T-helper 22 cell (primary cell): ENCODE results near the gene MRPL21.
A peak's percentile ranks its signal among the peaks of the same experiment; 100 is the strongest.
"Not testable (repeated sequence)": the region's sequence is repeated elsewhere in the genome, so short reads cannot be mapped to it uniquely, and the experiment has no call there.

Source experiments
- DNase-seq: peaks from one replicate; pipeline ENCODE4 v3.0.0-alpha.2; 2020; ENCODE audit warnings: low read depth

MRPL21 gene

GRCh38 chr11:68867066-68867465 is 36.6 kb downstream of the MRPL21 start:
- no peak for DNase-seq

- DNase-seq, result no peak
Observed at GRCh38 chr11:68865241-68865640, 38.4 kb downstream of the MRPL21 start.

- no peak for DNase-seq
Observed at GRCh38 chr11:68863553-68864265, 39.9 kb downstream of the MRPL21 start.

- no peak for DNase-seq
Observed at GRCh38 chr11:68862421-68862820, 41.2 kb downstream of the MRPL21 start.

- no peak for DNase-seq
Observed at GRCh38 chr11:68859123-68859522, 44.5 kb downstream of the MRPL21 start.

GRCh38 chr11:68857037-68857586 is 46.5 kb downstream of the MRPL21 start:
- no peak for DNase-seq

- DNase-seq, result not testable (repeated sequence)
Observed at GRCh38 chr11:68856425-68857030, 47.1 kb downstream of the MRPL21 start.

GRCh38 chr11:68855205-68855981 is 48.2 kb downstream of the MRPL21 start:
- DNase-seq, result no peak

- no peak for DNase-seq
Observed at GRCh38 chr11:68854273-68854958, 49.2 kb downstream of the MRPL21 start.

- no peak for DNase-seq
Observed at GRCh38 chr11:68852628-68853027, 51.0 kb downstream of the MRPL21 start.

- no peak for DNase-seq
Observed at GRCh38 chr11:68848429-68848828, 55.2 kb downstream of the MRPL21 start.

GRCh38 chr11:68847395-68847794 is 56.2 kb downstream of the MRPL21 start:
- DNase-seq, result no peak

- DNase-seq, result no peak
Observed at GRCh38 chr11:68845351-68846002, 58.2 kb downstream of the MRPL21 start.

- no peak for DNase-seq
Observed at GRCh38 chr11:68844801-68845200, 58.8 kb downstream of the MRPL21 start.

- no peak for DNase-seq
Observed at GRCh38 chr11:68844376-68844775, 59.3 kb downstream of the MRPL21 start.

GRCh38 chr11:68843703-68844312 is 59.8 kb downstream of the MRPL21 start:
- DNase-seq, result peak; percentile 54

GRCh38 chr11:68843052-68843561 is 60.5 kb downstream of the MRPL21 start:
- no peak for DNase-seq

GRCh38 chr11:68842427-68843051 is 61.1 kb downstream of the MRPL21 start:
- no peak for DNase-seq

- peak; percentile 55 for DNase-seq
Observed at GRCh38 chr11:68841718-68842426, 61.8 kb downstream of the MRPL21 start, which contains the start of gene CPT1A. TSS of gene CPT1A (minus strand) at chr11:68841916. CDS start at chr11:68815474, 26,442 bp downstream.
